PC-3 (cell line): ENCODE data around the gene TLN1.

ENCODE experiments used
- EZH2 ChIP-seq: fragments of 300-600 bp; sonication (generic); IDR thresholded peaks from one replicate; pipeline ENCODE4 v1.6.1; 2017; ENCODE audit warnings: antibody characterized with exemption, mild to moderate bottlenecking, low read length; ENCODE audit not compliant: unreplicated experiment
- EZH2phosphoT487 ChIP-seq: fragments of 300-600 bp; sonication (generic); IDR thresholded peaks from 2 replicates; pipeline ENCODE4 v1.6.1; 2018; ENCODE audit warnings: mild to moderate bottlenecking, antibody characterized with exemption, low read length, borderline replicate concordance
- TF ChIP-seq, protein P1 (sequence below): fragments of 300-600 bp; sonication (generic); conservative IDR thresholded peaks from 2 replicates; pipeline ENCODE4 v1.5.1; 2017; ENCODE audit warnings: antibody characterized with exemption, low read depth, mild to moderate bottlenecking, low read length

DNA sequence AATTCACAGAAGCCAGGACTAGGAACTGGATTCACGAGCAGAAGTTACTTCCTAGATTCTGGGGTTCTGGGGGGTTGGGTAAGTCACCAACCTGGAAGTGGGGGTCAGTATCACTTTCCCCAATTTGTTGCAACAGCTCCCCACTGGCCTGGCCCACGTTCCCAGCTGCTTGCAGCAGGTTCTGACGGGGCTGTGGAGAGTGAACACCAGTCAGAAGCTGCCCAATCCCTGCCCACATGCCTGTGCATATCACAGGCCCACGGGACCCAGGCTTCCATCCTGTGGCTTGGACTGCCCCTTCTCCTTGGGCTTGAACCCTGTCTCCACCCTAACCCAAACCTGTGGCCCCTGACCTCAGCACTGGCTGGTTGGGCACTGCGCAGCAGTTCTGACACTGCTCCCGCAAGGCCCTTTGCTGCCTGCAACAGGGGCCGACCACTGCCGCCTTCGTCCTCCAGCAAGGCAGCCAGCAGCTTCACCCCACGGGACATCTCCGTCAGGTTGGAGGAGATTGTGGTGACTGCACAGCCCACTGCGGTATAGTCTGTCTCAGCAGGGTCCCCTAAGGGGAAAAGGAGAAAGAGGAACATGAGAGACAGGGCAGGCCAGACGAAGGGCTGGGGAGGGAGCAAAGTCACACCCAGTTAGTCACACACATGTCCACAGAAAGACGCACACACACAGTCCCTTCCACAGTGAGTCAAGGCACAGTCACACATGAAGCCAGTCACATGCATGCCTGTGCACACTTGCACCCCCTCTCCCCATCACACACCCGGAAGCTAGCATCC, 13.1 kb downstream of the TLN1 start:
- TF ChIP-seq, protein P1, sequence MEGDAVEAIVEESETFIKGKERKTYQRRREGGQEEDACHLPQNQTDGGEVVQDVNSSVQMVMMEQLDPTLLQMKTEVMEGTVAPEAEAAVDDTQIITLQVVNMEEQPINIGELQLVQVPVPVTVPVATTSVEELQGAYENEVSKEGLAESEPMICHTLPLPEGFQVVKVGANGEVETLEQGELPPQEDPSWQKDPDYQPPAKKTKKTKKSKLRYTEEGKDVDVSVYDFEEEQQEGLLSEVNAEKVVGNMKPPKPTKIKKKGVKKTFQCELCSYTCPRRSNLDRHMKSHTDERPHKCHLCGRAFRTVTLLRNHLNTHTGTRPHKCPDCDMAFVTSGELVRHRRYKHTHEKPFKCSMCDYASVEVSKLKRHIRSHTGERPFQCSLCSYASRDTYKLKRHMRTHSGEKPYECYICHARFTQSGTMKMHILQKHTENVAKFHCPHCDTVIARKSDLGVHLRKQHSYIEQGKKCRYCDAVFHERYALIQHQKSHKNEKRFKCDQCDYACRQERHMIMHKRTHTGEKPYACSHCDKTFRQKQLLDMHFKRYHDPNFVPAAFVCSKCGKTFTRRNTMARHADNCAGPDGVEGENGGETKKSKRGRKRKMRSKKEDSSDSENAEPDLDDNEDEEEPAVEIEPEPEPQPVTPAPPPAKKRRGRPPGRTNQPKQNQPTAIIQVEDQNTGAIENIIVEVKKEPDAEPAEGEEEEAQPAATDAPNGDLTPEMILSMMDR = no peak
- TF ChIP-seq EZH2phosphoT487 (no peak), EZH2 (no peak)
